Smooth muscle cell (in vitro differentiated cells): ENCODE data around the gene DHRSX. TPM values are rescaled to one million over a fixed set of nuclear protein-coding genes. Genes with fewer than 3 reads are reported as not detected.

Experiments used
- DNase-seq: peaks from one replicate; lab custom pipeline; 2025; ENCODE audit not compliant: unreplicated experiment; lab: John Stamatoyannopoulos, UW
- H2AFZ ChIP-seq: fragments of 200-600 bp; sonication (generic); 2 replicates; pipeline ENCODE4 v1.6.0; 2016; ENCODE audit warnings: antibody characterized with exemption, low read depth, mild to moderate bottlenecking
- H3F3A ChIP-seq: fragments of 200-600 bp; sonication (generic); 2 replicates; pipeline ENCODE4 v1.6.0; 2017; ENCODE audit warnings: antibody characterized with exemption, low read depth
- H3K27ac ChIP-seq: fragments of 200-600 bp; sonication (generic); 2 replicates; pipeline ENCODE4 v1.5.1; 2016; ENCODE audit warnings: low read depth, mild to moderate bottlenecking
- H3K27me3 ChIP-seq: fragments of 200-600 bp; sonication (generic); 2 replicates; pipeline ENCODE4 v1.6.1; 2016; ENCODE audit warnings: low read depth, mild to moderate bottlenecking
- H3K36me3 ChIP-seq: fragments of 200-600 bp; sonication (generic); 2 replicates; pipeline ENCODE4 v1.5.1; 2016; ENCODE audit warnings: low read depth
- H3K4me1 ChIP-seq: fragments of 200-600 bp; sonication (generic); 2 replicates; pipeline ENCODE4 v1.5.1; 2016; ENCODE audit warnings: low read depth
- H3K4me2 ChIP-seq: fragments of 200-600 bp; sonication (generic); 2 replicates; pipeline ENCODE4 v1.6.0; 2016; ENCODE audit warnings: mild to moderate bottlenecking
- H3K4me3 ChIP-seq: fragments of 200-600 bp; sonication (generic); 2 replicates; pipeline ENCODE4 v1.5.1; 2016; ENCODE audit warnings: mild to moderate bottlenecking
- H3K79me2 ChIP-seq: fragments of 200-600 bp; sonication (generic); 2 replicates; pipeline ENCODE4 v1.6.0; 2016; ENCODE audit warnings: low read depth, mild to moderate bottlenecking
- H3K9ac ChIP-seq: fragments of 200-600 bp; sonication (generic); 2 replicates; pipeline ENCODE4 v1.6.0; 2016; ENCODE audit warnings: low read depth
- H3K9me3 ChIP-seq: fragments of 200-600 bp; sonication (generic); replicated peaks from 2 replicates; pipeline ENCODE4 v1.5.1; 2016; ENCODE audit warnings: low read depth
- H4K20me1 ChIP-seq: fragments of 200-600 bp; sonication (generic); 2 replicates; pipeline ENCODE4 v1.6.0; 2016; ENCODE audit warnings: low read depth
- WGBS: methylation state at CpG from one replicate; pipeline ENCODE4 v1.1.7; 2016; ENCODE audit warnings: low lambda C conversion rate; 5-methylcytosine and 5-hydroxymethylcytosine counted together
- polyA plus RNA-seq: library from polyadenylated mRNA; unstranded; fragments of >200 nt; fragmentation: Nextera tagmentation; extraction: Ambion mirVana; gene quantifications from 2 replicates; pipeline ENCODE4 v1.2.1, GENCODE V29; 2016
- total RNA-seq: library from RNA; depleted of rRNA; stranded (reverse); fragments of >200 nt; gene quantifications from 2 replicates; pipeline ENCODE4 v1.2.3, GENCODE V29; 2014
- TF ChIP-seq, protein P1 (sequence below): fragments of 200-600 bp; sonication (generic); IDR thresholded peaks from 2 replicates; pipeline ENCODE4 v1.5.1; 2017; ENCODE audit warnings: borderline replicate concordance, mild to moderate bottlenecking, antibody characterized with exemption; ENCODE audit not compliant: insufficient read depth, poor library complexity, severe bottlenecking

The DHRSX gene
- total and polyA plus RNA-seq, 2 experiments from 2014 or later = 32.5 to 49.9 TPM

DNA sequence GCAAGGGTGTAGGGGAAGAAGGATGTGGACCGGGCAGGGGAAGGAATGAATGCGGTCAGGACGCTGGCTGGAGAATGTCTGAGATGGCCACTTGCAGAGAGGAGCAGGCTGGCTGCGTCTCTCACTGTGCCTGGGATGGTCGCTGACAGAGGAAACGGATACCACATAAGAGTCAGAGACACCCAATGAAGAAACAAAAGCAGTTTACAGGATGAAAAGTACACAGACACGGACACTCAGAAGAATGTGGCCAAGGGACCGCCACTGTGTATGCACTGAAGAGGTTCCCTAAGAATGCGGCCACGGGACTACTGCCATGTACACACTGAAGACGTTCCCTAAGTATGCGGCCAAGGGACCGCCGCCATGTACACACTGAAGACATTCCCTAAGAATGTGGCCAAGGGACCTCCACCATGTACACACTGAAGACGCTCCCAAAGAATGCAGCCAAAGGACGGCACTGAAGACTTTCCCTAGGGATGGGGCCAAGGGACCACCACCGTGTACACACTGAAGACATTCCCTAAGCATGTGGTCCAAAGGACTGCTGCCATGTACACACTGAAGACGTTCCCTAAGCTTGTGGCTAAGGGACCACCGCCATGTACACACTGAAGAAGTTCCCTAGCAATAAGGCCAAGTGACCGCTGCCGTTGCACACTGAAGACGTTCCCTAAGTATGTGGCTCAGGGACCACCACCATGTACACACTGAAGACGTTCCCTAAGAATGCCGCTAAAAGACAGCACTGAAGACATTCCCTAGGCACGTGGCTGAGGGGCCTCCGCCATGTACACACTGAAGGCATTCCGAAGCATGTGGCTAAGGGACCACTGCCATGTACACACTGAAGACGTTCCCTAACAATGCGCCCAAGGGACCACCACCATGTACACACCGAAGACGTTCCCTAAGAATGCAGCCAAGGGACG, 32.2 kb downstream of the DHRSX start:
- DNase-seq = no peak
- H3F3A ChIP-seq = no peaks in the 10 kb centered on the region
- H3K9ac ChIP-seq = no peak overlapping the region
- H3K27ac ChIP-seq = no peak overlapping the region
- H3K4me3 ChIP-seq = no peak overlapping the region
- no peaks in the 10 kb centered on the region for H3K36me3 ChIP-seq
- H3K4me1 ChIP-seq = peaks cover under 1% of the 10 kb centered on the region
- H3K4me2 ChIP-seq = no peak overlapping the region
- peaks cover 87% of the 10 kb centered on the region for H4K20me1 ChIP-seq
- H3K27me3 ChIP-seq = no peaks in the 10 kb centered on the region
- peaks cover 48% of the 10 kb centered on the region for H3K79me2 ChIP-seq
- H2AFZ ChIP-seq = no peak overlapping the region
- no peaks in the 10 kb centered on the region for H3K9me3 ChIP-seq
- TF ChIP-seq, protein P1, sequence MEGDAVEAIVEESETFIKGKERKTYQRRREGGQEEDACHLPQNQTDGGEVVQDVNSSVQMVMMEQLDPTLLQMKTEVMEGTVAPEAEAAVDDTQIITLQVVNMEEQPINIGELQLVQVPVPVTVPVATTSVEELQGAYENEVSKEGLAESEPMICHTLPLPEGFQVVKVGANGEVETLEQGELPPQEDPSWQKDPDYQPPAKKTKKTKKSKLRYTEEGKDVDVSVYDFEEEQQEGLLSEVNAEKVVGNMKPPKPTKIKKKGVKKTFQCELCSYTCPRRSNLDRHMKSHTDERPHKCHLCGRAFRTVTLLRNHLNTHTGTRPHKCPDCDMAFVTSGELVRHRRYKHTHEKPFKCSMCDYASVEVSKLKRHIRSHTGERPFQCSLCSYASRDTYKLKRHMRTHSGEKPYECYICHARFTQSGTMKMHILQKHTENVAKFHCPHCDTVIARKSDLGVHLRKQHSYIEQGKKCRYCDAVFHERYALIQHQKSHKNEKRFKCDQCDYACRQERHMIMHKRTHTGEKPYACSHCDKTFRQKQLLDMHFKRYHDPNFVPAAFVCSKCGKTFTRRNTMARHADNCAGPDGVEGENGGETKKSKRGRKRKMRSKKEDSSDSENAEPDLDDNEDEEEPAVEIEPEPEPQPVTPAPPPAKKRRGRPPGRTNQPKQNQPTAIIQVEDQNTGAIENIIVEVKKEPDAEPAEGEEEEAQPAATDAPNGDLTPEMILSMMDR = no peak
- 90% methylated on average over 32 of the region's 32 CpGs for WGBS

DNA sequence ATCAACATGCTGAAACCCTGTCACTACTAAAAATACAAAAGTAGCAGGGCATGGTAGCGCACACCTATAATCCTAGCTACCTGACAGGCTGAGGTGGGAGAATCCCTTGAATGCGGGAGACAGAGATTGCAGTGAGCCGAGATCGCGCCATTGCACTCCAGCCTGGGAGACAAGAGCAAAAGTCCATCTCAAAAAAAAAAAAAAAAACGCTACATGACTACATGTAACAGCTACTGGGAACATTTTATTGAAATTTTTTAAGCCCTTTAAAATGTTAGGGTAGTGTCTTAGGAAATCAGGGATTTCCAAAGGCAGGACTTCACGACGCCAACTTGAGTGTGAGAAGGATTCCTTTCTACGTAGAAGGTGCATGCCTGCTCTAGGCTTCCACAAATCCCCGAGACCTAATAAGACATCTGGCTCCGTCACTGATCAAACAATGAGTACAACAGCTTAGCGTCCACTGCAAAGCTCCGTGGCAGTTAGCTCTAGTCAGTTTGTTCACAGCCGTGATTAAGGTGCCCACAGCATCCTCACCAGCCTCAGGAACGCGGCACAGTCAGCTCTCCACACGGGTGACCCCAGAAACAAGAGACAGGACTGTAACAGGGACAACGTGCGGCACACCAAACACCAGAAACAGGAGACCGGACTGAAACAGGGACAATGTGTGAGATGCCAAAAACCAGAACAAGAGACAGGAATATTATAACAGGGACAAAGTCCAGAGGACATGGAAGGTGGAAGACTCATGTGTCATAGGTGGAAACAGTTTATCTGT, 33.7 kb downstream of the DHRSX start:
- H3K4me2 ChIP-seq = no peak overlapping the region

DNA sequence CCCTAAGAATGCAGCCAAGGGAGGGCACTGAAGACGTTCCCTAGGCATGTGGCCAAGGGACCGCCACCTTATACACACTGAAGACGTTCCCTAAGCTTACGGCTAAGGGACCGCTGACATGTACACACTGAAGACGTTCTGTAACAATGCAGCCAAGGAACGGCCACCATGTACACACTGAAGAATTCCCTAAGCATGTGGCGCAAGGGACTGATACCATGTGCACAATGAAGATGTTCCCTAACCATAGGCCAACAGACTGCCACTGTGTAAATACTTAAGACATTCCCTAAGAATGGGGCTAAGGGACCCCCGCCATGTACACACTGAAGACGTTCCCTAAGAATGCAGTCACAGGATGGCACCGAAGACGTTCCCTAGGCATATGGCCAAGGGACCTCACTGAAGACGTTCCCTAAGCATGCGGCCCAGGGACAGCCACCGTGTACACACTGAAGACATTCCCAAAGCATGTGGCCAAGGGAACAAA, 36.1 kb downstream of the DHRSX start:
- Histone ChIP-seq H3K79me2 (peaks cover 30% of the 10 kb centered on the region), H3K9me3 (no peaks in the 10 kb centered on the region), H3K27me3 (no peaks in the 10 kb centered on the region), H3K4me2 (no peak overlapping the region), H3K4me1 (peaks cover 11% of the 10 kb centered on the region), H3K9ac (no peak overlapping the region), H2AFZ (no peak overlapping the region), H4K20me1 (peaks cover 78% of the 10 kb centered on the region), H3K4me3 (no peak overlapping the region), H3K27ac (no peak overlapping the region), H3F3A (no peaks in the 10 kb centered on the region), H3K36me3 (no peaks in the 10 kb centered on the region)
- DNase-seq = no peak
- WGBS = 93% methylated on average over 15 of the region's 15 CpGs
- TF ChIP-seq, protein P1 = no peak

More for the DNA sequence above, 33.7 kb downstream of the DHRSX start:
- Histone ChIP-seq H2AFZ (no peak overlapping the region), H3K27ac (no peak overlapping the region), H3K27me3 (no peaks in the 10 kb centered on the region), H4K20me1 (peaks cover 87% of the 10 kb centered on the region), H3K9ac (no peak overlapping the region), H3K36me3 (no peaks in the 10 kb centered on the region), H3K9me3 (no peaks in the 10 kb centered on the region), H3K4me1 (peaks cover 11% of the 10 kb centered on the region), H3F3A (no peaks in the 10 kb centered on the region), H3K4me3 (no peak overlapping the region), H3K79me2 (peaks cover 50% of the 10 kb centered on the region)
- TF ChIP-seq, protein P1 = no peak
- 88% methylated on average over 20 of the region's 20 CpGs for WGBS
- DNase-seq = no peak
